ENCODE data around the gene EIF4G3. TPM values are rescaled to one million over a fixed set of nuclear protein-coding genes. Genes with fewer than 3 reads are reported as not detected.

EIF4G3 gene
- total and polyA plus RNA-seq, 3 experiments from 2014 or later, result 13.0 to 51.3 (median 46.8) TPM

GRCh38 chr1:20848162-20848561, 328.5 kb downstream of the EIF4G3 start:
- Mint-ChIP-seq H3K4me3 (no peak overlapping the region), H3K4me1 (no peaks in the 10 kb centered on the region), H3K9me3 (no peaks in the 10 kb centered on the region), H3K27me3 (peaks cover 0 to 1% of the 10 kb centered on the region in 2 donors), H3K27ac (no peak overlapping the region), H3K36me3 (peaks cover 13 to 62% (median 32%) of the 10 kb centered on the region in 3 donors)
- Histone ChIP-seq H3K27ac (ENCODE audit: low read depth, low read length) (no peak overlapping the region), H3K9me3 (ENCODE audit: low read length) (no peaks in the 10 kb centered on the region), H3K4me3 (ENCODE audit: low read length) (no peak overlapping the region), H3K4me1 (ENCODE audit: insufficient read depth, low read length) (no peaks in the 10 kb centered on the region), H3K27me3 (ENCODE audit: insufficient read depth, low read length, poor library complexity, severe bottlenecking) (no peaks in the 10 kb centered on the region), H3K36me3 (ENCODE audit: insufficient read depth, low read length) (no peaks in the 10 kb centered on the region)
- POLR2A ChIA-PET, result no interaction called here
- DNase-seq, result no peak
- CTCF ChIA-PET, result no interaction called here

- Mint-ChIP-seq H3K9me3 (no peaks in the 10 kb centered on the region), H3K27me3 (peaks cover 0 to 1% of the 10 kb centered on the region in 2 donors), H3K4me1 (no peaks in the 10 kb centered on the region), H3K27ac (no peak overlapping the region), H3K4me3 (no peak overlapping the region), H3K36me3 (peaks cover 13 to 59% (median 32%) of the 10 kb centered on the region in 3 donors)
- Histone ChIP-seq H3K27ac (ENCODE audit: low read depth, low read length) (no peak overlapping the region), H3K36me3 (ENCODE audit: insufficient read depth, low read length) (no peaks in the 10 kb centered on the region), H3K4me1 (ENCODE audit: insufficient read depth, low read length) (no peaks in the 10 kb centered on the region), H3K27me3 (ENCODE audit: insufficient read depth, low read length, poor library complexity, severe bottlenecking) (no peaks in the 10 kb centered on the region), H3K4me3 (ENCODE audit: low read length) (no peak overlapping the region), H3K9me3 (ENCODE audit: low read length) (no peaks in the 10 kb centered on the region)
- no peak for DNase-seq
- ChIA-PET CTCF (no interaction called here), POLR2A (no interaction called here)
These were observed 329.1 kb downstream of the EIF4G3 start for GRCh38 chr1:20847611-20848080.

GRCh38 chr1:20846461-20847374, 330.0 kb downstream of the EIF4G3 start:
- H3K4me1 ChIP-seq (ENCODE audit: insufficient read depth, low read length), result no peaks in the 10 kb centered on the region
- H3K27ac ChIP-seq (ENCODE audit: low read depth, low read length), result no peak overlapping the region
- POLR2A ChIA-PET, result no interaction called here
- H3K9me3 ChIP-seq (ENCODE audit: low read length), result no peaks in the 10 kb centered on the region
- Mint-ChIP-seq H3K27ac (no peak overlapping the region), H3K4me3 (no peak overlapping the region), H3K9me3 (no peaks in the 10 kb centered on the region), H3K36me3 (peaks cover 13 to 56% (median 34%) of the 10 kb centered on the region in 3 donors), H3K27me3 (peaks cover 0 to 1% of the 10 kb centered on the region in 2 donors), H3K4me1 (no peaks in the 10 kb centered on the region)
- DNase-seq, result no peak
- no peak overlapping the region for H3K4me3 ChIP-seq (ENCODE audit: low read length)
- H3K36me3 ChIP-seq (ENCODE audit: insufficient read depth, low read length), result no peaks in the 10 kb centered on the region
- H3K27me3 ChIP-seq (ENCODE audit: insufficient read depth, low read length, poor library complexity, severe bottlenecking), result no peaks in the 10 kb centered on the region
- CTCF ChIA-PET, result no interaction called here

GRCh38 chr1:20840731-20841130, 336.0 kb downstream of the EIF4G3 start:
- no peak overlapping the region for H3K4me3 ChIP-seq (ENCODE audit: low read length)
- CTCF ChIA-PET, result no interaction called here
- Mint-ChIP-seq H3K4me1 (no peaks in the 10 kb centered on the region), H3K27me3 (no peaks in the 10 kb centered on the region), H3K27ac (peak overlapping the region in 2 of 8 donors; percentile 38 to 48), H3K36me3 (peaks cover 6 to 31% (median 21%) of the 10 kb centered on the region in 3 donors), H3K9me3 (no peaks in the 10 kb centered on the region), H3K4me3 (no peak overlapping the region)
- POLR2A ChIA-PET, result no interaction called here
- H3K36me3 ChIP-seq (ENCODE audit: insufficient read depth, low read length), result peaks cover 4% of the 10 kb centered on the region
- DNase-seq, result no peak
- no peaks in the 10 kb centered on the region for H3K27me3 ChIP-seq (ENCODE audit: insufficient read depth, low read length, poor library complexity, severe bottlenecking)
- H3K27ac ChIP-seq (ENCODE audit: low read depth, low read length), result no peak overlapping the region
- H3K9me3 ChIP-seq (ENCODE audit: low read length), result no peaks in the 10 kb centered on the region
- H3K4me1 ChIP-seq (ENCODE audit: insufficient read depth, low read length), result no peaks in the 10 kb centered on the region

- no peak for DNase-seq
- Histone ChIP-seq H3K36me3 (ENCODE audit: insufficient read depth, low read length) (peaks cover 4% of the 10 kb centered on the region), H3K4me3 (ENCODE audit: low read length) (no peak overlapping the region), H3K27ac (ENCODE audit: low read depth, low read length) (no peak overlapping the region), H3K27me3 (ENCODE audit: insufficient read depth, low read length, poor library complexity, severe bottlenecking) (no peaks in the 10 kb centered on the region), H3K9me3 (ENCODE audit: low read length) (no peaks in the 10 kb centered on the region), H3K4me1 (ENCODE audit: insufficient read depth, low read length) (no peaks in the 10 kb centered on the region)
- Mint-ChIP-seq H3K4me3 (no peak overlapping the region), H3K27me3 (no peaks in the 10 kb centered on the region), H3K4me1 (no peaks in the 10 kb centered on the region), H3K9me3 (no peaks in the 10 kb centered on the region), H3K36me3 (peaks cover 6 to 31% (median 22%) of the 10 kb centered on the region in 3 donors), H3K27ac (peak overlapping the region in 1 of 8 donors; percentile 36)
- ChIA-PET CTCF (interaction anchor here (1.4 kb wide), 1 partner anchor 12 kb away, joined by 3 read pairs; no protein-coding TSS in a partner anchor), POLR2A (no interaction called here)
These were observed 339.0 kb downstream of the EIF4G3 start for GRCh38 chr1:20837554-20838192.

- Histone ChIP-seq H3K27ac (ENCODE audit: low read depth, low read length) (no peak overlapping the region), H3K27me3 (ENCODE audit: insufficient read depth, low read length, poor library complexity, severe bottlenecking) (no peaks in the 10 kb centered on the region), H3K9me3 (ENCODE audit: low read length) (no peaks in the 10 kb centered on the region), H3K4me3 (ENCODE audit: low read length) (no peak overlapping the region), H3K4me1 (ENCODE audit: insufficient read depth, low read length) (no peaks in the 10 kb centered on the region), H3K36me3 (ENCODE audit: insufficient read depth, low read length) (peaks cover 4% of the 10 kb centered on the region)
- POLR2A ChIA-PET, result interaction anchor here (0.7 kb wide), 1 partner anchor 23 kb away, joined by 3 read pairs; no protein-coding TSS in a partner anchor
- Mint-ChIP-seq H3K27ac (no peak overlapping the region), H3K27me3 (no peaks in the 10 kb centered on the region), H3K36me3 (peaks cover 6 to 31% (median 17%) of the 10 kb centered on the region in 3 donors), H3K4me3 (no peak overlapping the region), H3K4me1 (no peaks in the 10 kb centered on the region), H3K9me3 (no peaks in the 10 kb centered on the region)
- CTCF ChIA-PET, result no interaction called here
- no peak for DNase-seq
These were observed 340.5 kb downstream of the EIF4G3 start for GRCh38 chr1:20836230-20836629.

GRCh38 chr1:20834780-20835179, 341.9 kb downstream of the EIF4G3 start:
- POLR2A ChIA-PET, result no interaction called here
- no peaks in the 10 kb centered on the region for H3K27me3 ChIP-seq (ENCODE audit: insufficient read depth, low read length, poor library complexity, severe bottlenecking)
- no peaks in the 10 kb centered on the region for H3K27me3 Mint-ChIP-seq
- no peak for DNase-seq
- no peaks in the 10 kb centered on the region for H3K9me3 Mint-ChIP-seq
- no peaks in the 10 kb centered on the region for H3K36me3 ChIP-seq (ENCODE audit: insufficient read depth, low read length)
- no peak overlapping the region for H3K27ac ChIP-seq (ENCODE audit: low read depth, low read length)
- no peak overlapping the region for H3K4me3 Mint-ChIP-seq
- H3K9me3 ChIP-seq (ENCODE audit: low read length), result no peaks in the 10 kb centered on the region
- no peaks in the 10 kb centered on the region for H3K4me1 ChIP-seq (ENCODE audit: insufficient read depth, low read length)
- CTCF ChIA-PET, result no interaction called here
- H3K4me3 ChIP-seq (ENCODE audit: low read length), result no peak overlapping the region
- H3K4me1 Mint-ChIP-seq, result no peaks in the 10 kb centered on the region
- H3K27ac Mint-ChIP-seq, result no peak overlapping the region
- H3K36me3 Mint-ChIP-seq, result peaks cover 6 to 22% (median 14%) of the 10 kb centered on the region in 3 donors

GRCh38 chr1:20834192-20834591, 342.5 kb downstream of the EIF4G3 start:
- DNase-seq, result no peak
- Mint-ChIP-seq H3K4me1 (no peaks in the 10 kb centered on the region), H3K27ac (no peak overlapping the region), H3K27me3 (no peaks in the 10 kb centered on the region), H3K9me3 (no peaks in the 10 kb centered on the region), H3K36me3 (peaks cover 6 to 22% (median 14%) of the 10 kb centered on the region in 3 donors), H3K4me3 (no peak overlapping the region)
- Histone ChIP-seq H3K36me3 (ENCODE audit: insufficient read depth, low read length) (no peaks in the 10 kb centered on the region), H3K4me1 (ENCODE audit: insufficient read depth, low read length) (no peaks in the 10 kb centered on the region), H3K4me3 (ENCODE audit: low read length) (no peak overlapping the region), H3K27me3 (ENCODE audit: insufficient read depth, low read length, poor library complexity, severe bottlenecking) (no peaks in the 10 kb centered on the region), H3K9me3 (ENCODE audit: low read length) (no peaks in the 10 kb centered on the region), H3K27ac (ENCODE audit: low read depth, low read length) (no peak overlapping the region)
- POLR2A ChIA-PET, result no interaction called here
- CTCF ChIA-PET, result no interaction called here
